Stimulated activated CD4-positive, alpha-beta T cell treated with anti-CD3 and anti-CD28 coated beads, Interleukin-1b, Interleukin-23, amount 100 ng/mL, for 4 hours (primary cell): ENCODE results near the gene PGAP2.
"Not testable (repeated sequence)": the region's sequence is repeated elsewhere in the genome, so short reads cannot be mapped to it uniquely, and the experiment has no call there.

ENCODE experiments used
- DNase-seq, 2 donors: peaks; one replicate each; pipeline ENCODE4 v3.0.0-alpha.2; 2020; ENCODE audit warnings: low read depth in 2 of 2

The PGAP2 gene

DNA sequence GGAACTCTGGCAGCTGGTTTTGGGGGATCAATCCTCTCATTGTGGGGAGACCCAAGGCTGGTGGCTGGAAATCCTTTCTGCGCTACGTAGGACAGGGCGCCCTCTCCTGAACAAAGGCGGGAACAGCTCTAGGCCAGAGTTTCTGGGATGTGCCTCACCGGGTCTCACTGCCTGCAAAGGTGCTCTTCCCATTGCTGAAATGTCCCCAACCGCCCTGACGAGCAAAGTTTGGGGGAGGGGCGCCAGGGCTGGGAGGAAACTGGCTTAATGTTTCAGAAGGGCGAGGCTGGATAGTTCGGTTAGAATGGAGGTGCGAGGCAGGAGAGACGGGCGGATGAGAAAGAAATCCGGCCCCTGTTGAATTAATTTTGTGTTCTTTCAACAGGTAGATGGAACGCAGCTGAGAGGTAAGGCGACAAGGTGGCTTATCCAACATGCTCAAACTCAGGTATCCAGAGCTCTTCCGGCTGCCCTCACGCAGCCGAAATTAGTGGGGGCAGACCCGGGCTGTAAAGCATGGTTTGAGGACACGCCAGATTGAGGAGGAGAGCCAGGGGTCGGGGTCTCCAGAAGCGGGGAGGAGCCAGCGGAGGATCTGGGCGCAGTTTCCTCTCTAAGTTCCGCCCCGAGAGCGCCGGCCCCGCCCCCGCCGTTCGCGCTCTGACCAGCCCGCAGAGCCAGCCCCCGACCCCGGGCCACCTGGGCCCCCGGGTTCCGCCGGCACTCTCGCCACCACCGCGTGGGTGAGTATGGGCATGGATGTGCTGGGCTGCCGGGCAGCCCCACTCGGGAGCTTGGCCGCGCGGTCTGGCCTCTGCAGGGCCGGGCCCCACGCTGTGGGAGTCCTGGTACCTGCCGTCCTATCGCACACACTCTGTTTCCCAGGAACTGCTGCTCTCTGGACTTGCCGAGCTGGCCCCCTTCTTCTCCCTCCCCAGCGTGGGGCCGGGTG is at the start of gene PGAP2:
PGAP2 (plus strand) TSS at position 652 of the 952 bp plus-strand sequence. CDS start 2,700 bp downstream, outside the sequence.
- peak; percentile 41 to 61 for DNase-seq

DNA sequence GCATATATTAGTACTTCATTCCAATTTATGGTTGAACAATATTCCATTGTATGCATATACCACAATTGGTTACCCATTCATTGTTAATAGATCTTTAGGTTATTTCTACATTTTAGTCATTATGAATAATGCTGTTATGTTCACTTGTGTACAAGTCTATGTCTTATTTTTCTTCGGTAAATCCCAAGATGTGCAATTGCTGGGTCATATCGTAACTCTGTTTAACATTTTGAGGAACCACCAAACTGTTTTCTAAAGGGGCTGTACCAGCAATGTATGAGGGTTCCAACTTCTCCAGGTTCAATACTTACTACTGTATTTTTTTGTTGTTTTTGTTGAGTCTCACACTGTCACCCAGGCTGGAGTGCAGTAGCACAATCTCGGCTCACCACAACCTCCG is 44.1 kb upstream of the PGAP2 start:
- DNase-seq, result no peak

DNA sequence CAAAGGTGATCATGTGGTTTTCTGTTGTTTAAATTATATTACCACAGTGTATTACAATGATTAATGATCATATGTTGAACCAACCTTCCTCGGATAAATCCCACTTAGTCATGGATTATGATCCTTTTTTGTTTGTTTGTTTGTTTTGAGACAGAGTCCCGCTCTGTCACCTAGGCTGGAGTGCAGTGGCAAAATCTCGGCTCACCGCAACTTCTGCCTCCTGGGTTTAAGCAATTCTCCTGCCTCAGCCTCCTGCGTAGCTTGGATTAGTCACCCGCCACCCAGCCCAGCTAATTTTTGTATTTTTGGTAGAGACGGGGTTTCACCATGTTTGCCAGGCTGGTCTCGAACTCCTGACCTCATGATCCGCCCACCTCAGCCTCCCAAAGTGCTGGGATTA is 41.5 kb upstream of the PGAP2 start:
- not testable (repeated sequence) for DNase-seq

DNA sequence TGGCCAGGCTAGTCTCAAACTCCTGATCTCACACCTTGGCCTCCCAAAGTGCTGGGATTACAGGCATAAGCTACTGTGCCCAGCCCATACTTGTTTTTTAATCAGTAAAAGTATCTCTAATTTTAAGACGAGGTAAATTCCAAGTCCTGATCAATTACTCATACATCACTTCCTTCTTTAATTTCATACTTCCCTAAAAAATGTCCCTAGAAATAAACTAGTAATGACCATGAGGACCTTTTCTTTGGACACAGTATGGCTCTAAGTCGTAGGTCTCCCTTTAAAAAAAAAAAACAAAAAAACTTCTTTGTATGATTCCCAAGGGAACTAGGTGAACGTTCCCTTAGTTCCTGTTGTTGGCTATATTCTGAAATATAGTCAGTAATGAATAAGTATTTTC is 40.8 kb upstream of the PGAP2 start:
- DNase-seq, result no peak

DNA sequence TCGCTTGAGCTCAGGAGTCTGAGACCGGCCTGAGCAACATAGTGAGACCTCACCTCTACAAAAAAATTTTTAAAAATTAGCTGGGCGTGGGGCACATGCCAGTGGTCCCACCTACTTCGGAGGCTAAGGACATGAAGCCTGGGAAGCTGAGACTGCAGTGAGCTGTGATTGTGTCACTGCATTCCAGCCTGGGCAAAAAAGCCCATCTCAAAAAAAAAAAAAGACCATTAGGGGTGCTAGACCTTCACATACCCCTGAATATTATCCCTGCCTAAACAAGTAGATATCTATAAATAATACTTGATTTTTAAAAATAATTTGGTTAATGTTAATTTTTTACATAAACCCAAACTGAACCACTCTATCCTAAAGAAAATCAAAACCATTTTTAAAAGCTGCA is 35.2 kb upstream of the PGAP2 start:
- DNase-seq, result no peak

DNA sequence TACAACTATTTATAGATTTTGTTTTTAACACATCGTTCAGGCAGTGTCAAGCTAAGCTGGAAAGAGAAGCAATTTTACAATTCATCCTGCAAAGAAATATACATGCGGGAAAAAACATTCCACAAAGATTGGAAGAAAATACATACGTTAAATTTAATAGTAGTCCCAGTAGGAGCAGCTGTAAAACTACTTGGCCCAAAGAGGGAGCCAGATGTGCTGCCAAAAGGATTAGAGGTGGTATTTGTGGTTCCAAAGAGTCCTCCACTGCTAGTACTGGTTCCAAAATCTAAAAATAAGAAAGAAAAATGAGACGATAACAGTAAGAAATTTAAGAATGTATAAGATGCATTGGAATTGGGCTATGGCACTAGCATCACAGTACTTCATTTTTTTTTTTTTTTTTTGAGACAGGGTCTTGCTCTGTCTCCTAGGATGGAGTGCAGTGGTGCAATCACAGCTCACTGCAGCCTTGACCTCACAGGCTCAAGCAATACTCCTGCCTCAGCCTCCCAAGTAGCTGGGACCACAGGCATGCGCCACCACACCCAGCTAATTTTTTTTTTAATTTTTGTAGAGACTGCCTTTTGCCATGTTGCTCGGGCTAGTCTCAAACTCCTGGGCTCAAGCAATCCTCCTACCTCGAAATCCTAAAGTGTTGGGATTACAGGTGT is 32.5 kb upstream of the PGAP2 start:
- DNase-seq, result no peak

DNA sequence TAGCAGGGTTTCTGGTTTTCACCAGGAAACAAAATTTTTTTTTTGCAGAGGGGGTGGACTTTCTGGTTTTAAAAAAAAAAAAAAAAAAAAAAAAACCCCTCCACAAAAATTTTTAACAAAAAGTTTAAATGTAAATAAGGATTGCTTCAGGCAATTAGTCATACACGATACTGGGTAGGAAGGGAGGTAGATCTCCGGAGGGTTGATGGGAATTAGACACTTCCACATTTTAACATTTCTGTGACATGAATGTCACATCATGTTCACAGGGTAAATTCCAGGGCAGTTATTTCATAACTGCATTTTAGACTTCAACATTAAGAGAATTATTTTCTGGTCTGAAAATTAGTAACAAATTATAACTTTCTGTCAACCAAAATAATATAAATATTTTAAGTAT is 26.9 kb upstream of the PGAP2 start:
- no peak for DNase-seq

DNA sequence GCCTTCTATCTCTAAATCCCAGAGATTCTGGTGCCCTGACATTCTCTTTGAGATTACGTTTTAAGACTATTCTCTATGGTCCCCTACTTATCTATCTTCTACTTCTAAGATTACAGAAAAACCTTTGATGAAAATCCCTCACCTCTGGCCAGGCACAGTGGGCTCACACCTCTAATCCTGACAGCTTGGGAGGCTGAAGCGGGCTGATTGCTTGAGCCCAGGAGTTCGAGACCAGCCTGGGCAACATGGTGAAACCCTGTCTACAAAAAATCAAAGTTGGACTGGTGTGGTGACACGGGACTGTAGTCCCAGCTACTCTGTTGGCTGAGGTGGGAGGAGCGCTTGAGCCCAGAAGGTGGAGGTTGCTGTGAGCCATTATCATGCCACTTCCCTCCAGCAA is 25.4 kb upstream of the PGAP2 start:
- DNase-seq, result no peak

DNA sequence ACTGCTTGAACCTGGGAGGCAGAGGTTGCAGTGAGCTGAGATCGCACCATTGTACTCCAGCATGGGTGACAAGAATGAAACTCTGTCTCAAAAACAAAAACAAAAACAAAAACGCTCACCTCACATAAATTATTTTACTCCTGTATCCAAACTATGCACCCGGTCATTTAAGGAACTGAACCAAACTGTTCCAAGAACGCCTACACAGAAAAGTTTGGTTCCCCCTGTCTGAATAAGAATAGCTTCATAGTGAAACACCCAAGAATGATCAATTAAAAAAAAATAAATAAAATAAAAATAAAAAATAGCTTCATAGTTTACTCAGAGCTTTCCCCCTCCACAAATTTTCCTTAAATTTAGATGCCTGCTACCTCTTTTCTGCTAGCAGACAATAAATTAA is 24.7 kb upstream of the PGAP2 start:
- DNase-seq, result no peak

DNA sequence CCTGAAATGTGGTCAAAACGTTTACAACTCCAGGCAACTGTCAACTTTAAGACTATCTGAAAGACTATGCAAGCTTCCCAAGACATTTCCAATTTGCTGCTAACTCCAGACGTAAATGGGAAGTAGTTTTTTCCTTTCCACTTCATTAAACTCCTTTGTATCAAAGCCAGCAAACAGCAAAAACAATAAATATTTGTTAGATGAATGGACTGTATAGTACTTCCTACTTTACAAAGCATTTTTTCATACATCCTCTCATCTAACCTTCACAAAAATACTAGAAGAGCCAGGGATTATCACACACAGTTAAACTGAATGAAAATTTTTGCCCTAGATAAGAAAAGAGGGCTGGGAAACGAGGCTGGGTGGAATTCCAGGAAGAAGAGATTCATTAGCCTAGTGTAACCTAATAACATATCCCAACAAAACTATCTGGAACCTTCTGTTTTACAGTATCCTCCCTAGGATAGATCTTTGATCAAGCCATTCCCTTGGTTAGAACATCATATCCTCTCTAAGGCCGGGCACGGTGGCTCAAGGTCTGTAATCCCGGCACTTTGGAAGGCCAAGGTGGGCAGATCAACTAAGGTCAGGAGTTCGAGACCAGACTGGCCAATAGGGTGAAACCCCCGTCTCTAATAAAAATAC is 21.5 kb upstream of the PGAP2 start:
- DNase-seq, result no peak

DNA sequence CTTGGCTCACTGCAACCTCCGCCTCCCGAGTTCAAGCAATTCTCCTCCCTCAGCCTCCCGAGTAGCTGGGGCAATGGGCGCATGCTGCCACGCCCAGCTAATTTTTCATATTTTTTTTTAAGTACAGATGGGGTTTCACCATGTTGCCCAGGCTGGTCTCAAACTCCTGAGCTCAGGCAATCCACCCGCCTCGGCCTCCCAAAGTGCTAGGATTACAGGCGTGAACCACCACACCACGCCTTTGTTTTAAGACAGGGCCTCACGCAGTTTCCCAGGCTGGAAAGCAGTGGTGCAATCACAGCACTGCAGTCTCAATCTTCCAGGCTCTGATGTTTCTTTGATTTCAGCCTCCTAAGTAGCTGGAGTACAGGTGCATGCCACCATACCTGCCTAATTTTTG is 14.0 kb upstream of the PGAP2 start:
- DNase-seq, result not testable (repeated sequence)

DNA sequence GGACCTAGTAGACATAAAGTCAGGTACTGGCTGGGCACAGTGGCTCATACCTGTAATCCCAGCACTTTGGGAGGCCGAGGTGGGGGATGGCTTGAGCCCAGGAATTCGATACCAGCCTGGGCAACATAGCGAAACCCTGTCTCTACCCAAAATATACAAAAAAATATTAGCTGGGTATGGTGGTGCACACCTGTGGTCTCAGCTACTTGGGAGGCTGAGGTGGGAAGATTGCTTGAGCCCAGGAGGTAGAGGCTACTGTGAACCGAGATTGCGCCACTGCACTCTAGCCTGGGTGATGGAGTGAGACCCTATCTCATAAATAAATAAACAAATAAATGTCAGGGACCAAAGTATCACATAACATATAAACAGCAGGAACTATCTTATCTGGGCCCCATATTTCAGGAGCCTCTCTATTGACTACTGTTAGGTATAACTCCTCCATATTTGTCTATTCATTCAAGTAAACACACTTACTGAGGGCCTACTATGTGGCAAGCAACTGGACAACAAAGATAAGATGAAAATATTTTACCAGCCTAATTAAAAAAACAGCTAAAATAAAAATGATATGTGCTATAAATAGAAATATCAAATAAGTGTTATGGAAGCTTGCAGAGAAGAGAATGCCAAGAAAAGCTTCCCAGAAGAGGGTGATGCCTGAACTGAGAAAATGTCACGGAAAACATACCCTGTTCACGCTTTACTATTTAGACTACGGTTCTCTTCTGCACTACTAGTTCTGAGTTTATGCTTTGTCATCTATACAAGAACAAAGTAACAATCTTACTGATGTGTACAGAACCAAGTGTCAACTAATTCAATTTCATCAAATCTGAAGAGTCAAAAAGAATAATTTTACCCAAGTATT is 13.0 kb upstream of the PGAP2 start:
- no peak for DNase-seq

DNA sequence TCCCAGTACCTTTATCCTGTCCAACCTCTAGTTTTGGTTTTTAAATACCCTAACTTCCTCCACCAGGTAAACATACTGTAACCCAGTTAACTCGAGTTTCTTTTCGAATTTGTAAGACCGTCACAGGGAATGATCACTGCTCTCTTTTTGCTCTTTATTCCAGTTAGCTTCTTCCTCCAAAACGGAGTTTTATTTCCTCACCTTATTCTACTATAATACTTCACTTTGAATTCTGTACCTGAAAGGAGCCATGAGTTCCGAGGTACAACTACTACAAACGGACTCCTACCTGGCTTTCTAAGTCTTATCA is 12.4 kb upstream of the PGAP2 start:
- DNase-seq, result no peak

DNA sequence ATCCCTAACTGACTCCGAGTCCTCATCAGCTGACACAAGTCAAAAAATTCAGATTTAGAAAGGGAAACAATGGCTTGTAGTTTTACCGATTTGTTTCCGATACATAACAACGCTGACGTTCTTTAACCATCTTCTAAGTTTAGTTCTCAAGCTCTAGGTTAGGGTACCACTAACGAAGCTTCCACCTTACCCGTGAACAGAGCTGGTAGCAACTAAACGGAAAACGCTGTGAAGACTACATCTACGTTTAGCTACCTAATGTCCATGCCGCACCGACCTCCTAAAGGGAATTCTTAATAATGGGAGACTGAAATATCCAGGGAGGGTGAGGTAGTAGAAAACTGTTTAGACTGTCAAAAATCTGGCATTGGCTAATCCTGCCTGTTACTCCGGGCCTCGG is 12.0 kb upstream of the PGAP2 start:
- DNase-seq, result no peak

DNA sequence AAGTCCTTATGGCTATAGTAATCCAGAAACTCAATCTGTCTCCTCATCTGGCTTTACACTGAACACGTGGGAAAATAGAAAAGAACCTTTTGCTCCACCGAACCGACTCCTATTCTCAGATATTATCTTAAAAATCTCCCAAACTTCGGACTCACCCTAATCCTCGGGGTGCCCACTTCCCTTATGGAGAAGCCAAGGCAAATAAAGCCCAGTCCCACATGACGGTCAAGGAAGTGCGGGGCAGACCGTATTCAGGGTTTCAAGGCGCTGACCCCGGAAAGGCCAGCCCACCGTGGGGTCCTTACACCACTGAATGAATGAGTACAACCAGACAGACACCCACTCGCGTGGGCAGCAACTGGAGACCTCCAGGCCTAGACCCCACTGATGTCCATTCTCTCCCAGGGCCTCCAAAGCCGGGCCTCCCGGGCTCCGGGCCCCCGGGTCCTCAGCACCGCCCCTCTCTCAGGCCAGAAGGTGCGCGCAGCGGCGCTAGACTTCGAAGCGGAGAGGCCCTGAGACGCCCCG is 11.5 kb upstream of the PGAP2 start:
- no peak for DNase-seq

DNA sequence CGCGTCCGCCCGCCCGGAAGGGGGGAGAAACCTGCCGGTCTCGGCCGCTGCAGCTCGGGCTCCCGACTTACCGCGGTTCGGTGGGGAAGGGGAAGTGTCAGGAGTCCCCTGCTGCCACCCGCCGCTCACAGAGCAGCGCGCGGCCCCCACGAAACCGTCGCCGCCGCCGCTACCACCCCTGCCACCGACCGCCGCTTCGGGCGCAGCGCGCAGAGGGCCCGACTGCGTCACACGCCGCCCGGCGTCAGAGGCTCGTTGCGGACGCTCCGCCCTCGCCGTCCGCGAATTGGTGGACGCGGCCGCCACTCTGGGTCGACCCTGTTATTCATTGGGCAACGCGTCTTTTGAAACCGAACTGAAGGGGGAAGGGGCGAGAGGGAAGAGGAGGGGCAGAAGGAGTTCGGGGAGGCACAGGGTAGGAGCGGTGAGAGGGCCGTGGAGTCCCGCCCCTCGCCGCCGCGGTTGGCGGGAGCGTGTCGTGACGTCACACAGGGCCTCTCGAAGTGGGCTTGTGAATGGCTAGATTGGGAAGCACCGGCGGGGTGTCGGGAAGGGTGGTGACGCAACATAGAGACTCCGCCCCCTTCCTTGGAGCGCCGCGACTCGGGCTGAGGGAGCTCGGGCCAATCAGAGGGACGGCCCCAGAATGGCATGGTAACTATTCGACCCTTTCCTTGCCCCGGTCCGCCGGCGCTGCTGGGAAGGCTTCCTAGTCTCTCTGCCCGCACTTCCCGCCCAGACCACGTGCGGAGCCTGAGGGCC is 10.8 kb upstream of the PGAP2 start, which contains the start of gene NUP98:
NUP98 (minus strand) TSS at position 226 of the 762 bp plus-strand sequence. CDS start 15,437 bp downstream, outside the sequence.
- peak; percentile 97 to 99 for DNase-seq

DNA sequence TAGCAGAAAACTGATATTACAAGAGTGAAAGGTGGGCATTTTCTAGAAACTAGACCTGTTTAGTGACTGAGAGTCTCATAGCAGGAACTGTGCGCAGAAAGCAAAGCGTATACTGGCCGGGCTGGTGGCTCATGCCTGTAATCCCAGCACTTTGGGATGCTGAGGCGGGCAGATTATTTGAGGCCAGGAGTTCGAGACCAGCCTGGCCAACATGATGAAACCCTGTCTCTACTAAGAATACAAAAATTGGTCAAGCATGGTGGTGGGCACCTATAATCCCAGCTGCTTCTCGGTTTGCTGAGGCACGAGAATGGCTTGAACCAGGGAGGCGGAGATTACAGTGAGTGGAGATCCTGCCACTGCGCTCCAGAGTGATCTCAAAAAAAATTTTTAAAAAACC is 9.2 kb upstream of the PGAP2 start:
- no peak for DNase-seq

DNA sequence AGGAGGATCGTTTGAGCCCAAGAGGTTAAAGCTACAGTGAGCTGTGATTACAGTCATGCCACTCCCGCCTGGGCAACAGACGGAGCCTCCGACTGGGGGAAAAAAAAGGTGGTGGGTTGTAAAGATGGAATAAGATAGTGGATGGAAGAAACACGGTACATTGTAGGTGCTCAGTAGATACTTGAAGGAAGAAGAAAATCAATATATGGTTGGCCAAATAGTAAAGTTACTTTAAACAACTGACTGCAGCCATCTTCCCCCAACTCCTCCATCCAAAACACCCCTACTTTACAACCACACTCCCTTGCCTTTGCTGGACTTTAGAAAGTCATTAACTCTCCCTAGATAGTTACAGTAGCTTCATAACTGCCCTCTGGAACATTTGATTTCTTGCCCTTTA is 8.5 kb upstream of the PGAP2 start:
- DNase-seq, result no peak

DNA sequence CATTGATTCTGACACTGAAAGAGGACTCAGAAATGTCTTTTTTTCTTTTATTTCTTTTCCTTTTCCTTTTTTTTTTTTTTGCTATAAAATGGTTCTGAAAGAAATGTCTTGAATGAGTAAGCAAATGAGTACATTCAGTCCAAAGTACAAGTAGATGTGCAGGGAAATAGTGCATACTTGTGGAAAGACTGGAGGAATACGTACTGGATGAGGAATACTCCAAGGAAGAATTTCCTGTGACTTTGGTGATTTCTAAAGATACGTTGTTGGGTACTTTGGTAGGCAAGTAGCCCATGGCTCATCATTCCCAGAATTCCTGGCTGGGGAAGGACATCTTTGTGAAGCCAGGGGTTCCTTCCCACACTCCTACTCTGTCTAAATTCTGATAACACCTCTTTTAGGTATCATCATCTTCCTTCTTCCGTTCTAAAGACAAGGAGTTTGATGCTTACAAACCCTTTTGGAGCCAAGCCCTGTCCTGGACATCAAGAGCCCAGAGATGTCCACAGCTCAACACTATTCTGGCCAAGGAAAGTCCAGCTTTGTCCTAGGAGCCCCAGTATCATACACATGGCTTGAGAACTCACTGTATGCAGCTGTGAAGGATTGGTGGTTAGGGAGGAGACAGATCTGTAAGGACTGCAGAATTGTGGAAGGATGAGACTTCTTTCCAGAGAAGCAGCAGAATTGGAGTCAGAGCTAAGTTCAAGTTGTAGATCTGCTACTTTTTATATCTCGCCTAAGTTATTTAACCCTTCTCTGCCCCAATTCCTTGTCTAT is 6.2 kb upstream of the PGAP2 start:
- no peak for DNase-seq
